Spleen (tissue), 7 donors: ENCODE data around the gene TMTC3.

Source experiments
- POLR2A ChIP-seq, 3 donors: fragments of 450-650 bp; IDR thresholded peaks; one replicate each; pipeline ENCODE4 v1.5.1; 2017; ENCODE audit warnings: antibody characterized with exemption in 3 of 3, mild to moderate bottlenecking in 1 of 3
- POLR2AphosphoS5 ChIP-seq, 3 donors: sonication (generic); formaldehyde crosslinking; IDR thresholded peaks; one replicate each; pipeline ENCODE4 v1.5.1; 2017; ENCODE audit warnings: antibody characterized with exemption in 3 of 3
- TF ChIP-seq, protein P1 (sequence below), 11 experiments: fragments of 200-600 bp in 7 of 11; fragments of 450-650 bp in 4 of 11; sonication (generic) in 4 of 11; IDR thresholded peaks in 8 of 11; conservative IDR thresholded peaks in 3 of 11; 1 replicate in 7 of 11; 2 replicates in 4 of 11; pipeline versions ENCODE4 v1.4.0 to v1.8.0; 2016 to 2021; ENCODE audit warnings: antibody characterized with exemption in 11 of 11, inconsistent platforms in 4 of 11, mild to moderate bottlenecking in 1 of 11
- donor health status: DM: no; HTN: no; CAD: no; lungs with moderate emphysema.
- donor health status: DM: no; HTN: no; CAD: no.
- donor health status: DM: no; HTN: no; CAD: no.

DNA sequence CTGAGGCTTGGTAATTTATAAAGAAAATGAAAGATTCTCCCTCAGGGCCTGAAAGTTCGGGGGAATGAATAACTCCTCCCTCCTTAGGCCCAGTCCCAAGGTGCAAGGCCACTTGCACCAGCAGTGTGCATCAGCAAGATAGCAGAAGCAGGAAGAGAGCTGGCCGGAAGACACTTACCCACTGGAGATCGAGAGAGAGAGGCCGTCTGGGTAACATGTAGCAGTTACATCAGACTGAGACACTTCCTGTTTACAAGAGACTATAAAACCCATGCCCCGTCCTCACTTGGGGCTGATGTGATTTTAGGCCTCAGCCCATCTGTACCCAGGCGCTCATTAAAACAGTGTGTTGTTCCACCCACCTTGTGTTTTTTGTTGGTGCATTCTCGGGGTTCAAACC, 85.2 kb downstream of the TMTC3 start:
- TF ChIP-seq, protein P1, sequence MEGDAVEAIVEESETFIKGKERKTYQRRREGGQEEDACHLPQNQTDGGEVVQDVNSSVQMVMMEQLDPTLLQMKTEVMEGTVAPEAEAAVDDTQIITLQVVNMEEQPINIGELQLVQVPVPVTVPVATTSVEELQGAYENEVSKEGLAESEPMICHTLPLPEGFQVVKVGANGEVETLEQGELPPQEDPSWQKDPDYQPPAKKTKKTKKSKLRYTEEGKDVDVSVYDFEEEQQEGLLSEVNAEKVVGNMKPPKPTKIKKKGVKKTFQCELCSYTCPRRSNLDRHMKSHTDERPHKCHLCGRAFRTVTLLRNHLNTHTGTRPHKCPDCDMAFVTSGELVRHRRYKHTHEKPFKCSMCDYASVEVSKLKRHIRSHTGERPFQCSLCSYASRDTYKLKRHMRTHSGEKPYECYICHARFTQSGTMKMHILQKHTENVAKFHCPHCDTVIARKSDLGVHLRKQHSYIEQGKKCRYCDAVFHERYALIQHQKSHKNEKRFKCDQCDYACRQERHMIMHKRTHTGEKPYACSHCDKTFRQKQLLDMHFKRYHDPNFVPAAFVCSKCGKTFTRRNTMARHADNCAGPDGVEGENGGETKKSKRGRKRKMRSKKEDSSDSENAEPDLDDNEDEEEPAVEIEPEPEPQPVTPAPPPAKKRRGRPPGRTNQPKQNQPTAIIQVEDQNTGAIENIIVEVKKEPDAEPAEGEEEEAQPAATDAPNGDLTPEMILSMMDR (IDR thresholded peaks at IDR 0.05 in 8 of 11, conservative IDR thresholded peaks at IDR 0.05 in 3 of 11): no peak
- TF ChIP-seq POLR2AphosphoS5 (IDR thresholded peaks at IDR 0.05) (no peak), POLR2A (IDR thresholded peaks at IDR 0.05) (no peak)
